WTC11 (cell line): ENCODE data around the gene TAS2R16.

Source experiments
- ATF1 ChIP-seq: sonication (generic); formaldehyde crosslinking; IDR thresholded peaks from 2 replicates; pipeline ENCODE4 v1.8.1; 2023; ENCODE audit warnings: mild to moderate bottlenecking, moderate library complexity, missing genetic modification reagents
- CREB1 ChIP-seq: sonication (generic); formaldehyde crosslinking; IDR thresholded peaks from 2 replicates; pipeline ENCODE4 v1.8.0; 2023; ENCODE audit warnings: mild to moderate bottlenecking, missing genetic modification reagents
- RELA ChIP-seq: sonication (generic); formaldehyde crosslinking; IDR thresholded peaks from 2 replicates; pipeline ENCODE4 v1.8.1; 2022; ENCODE audit warnings: missing genetic modification reagents, mild to moderate bottlenecking, borderline replicate concordance
- SP1 ChIP-seq: sonication (generic); formaldehyde crosslinking; conservative IDR thresholded peaks from 2 replicates; pipeline ENCODE4 v1.8.1; 2022; ENCODE audit warnings: missing genetic modification reagents
- ZNF219 ChIP-seq: sonication (generic); formaldehyde crosslinking; IDR thresholded peaks from 2 replicates; pipeline ENCODE4 v1.8.0; 2023; ENCODE audit warnings: missing genetic modification reagents, mild to moderate bottlenecking, borderline replicate concordance
- ZNF317 ChIP-seq: sonication (generic); formaldehyde crosslinking; IDR thresholded peaks from 2 replicates; pipeline ENCODE4 v1.8.1; 2023; ENCODE audit warnings: low read depth, mild to moderate bottlenecking, moderate library complexity, missing genetic modification reagents, borderline replicate concordance
- TF ChIP-seq, protein P1 (sequence below): fragments of 200-600 bp; IDR thresholded peaks from 2 replicates; pipeline ENCODE4 v1.8.0; 2022; ENCODE audit warnings: antibody characterized with exemption

DNA sequence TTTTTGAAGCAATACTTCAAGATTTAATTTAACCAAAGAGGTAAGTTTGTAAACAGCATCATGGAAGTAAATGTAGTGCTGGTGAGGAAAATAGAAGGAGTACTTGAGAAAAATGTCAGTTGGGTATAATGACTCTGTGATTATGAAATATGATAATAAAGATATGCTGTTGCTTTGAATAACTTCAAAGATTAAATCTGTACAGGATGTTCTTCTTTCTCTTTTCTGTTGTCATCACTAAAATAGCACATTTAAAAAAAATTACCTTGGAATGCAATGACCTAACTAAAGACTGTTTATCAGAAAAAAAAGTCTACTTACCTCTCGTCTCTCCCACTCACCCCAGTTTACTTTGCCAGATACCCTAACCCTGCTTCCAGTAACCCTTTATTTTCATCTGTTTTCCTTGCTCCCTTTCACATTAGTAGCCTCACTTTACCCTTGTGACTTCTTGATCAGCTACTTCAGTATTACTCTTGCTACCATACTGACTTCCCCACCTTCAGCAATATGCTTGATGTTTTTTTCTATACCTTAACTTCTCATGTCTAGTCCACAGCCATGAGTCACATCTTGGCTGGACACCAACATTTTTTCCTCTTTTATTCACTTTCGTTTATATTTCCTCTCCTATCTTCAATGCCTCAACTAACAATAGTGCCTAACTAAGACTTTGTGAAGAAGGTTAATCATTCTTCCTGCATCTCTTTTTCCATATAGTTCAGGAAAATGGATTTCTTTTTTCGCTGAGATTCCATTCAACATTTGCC is 29.7 kb upstream of the TAS2R16 start:
- TF ChIP-seq ZNF317 (CRISPR knock-in tag) (no peak), ZNF219 (CRISPR knock-in tag) (no peak), CREB1 (CRISPR knock-in tag) (no peak), ATF1 (no peak), SP1 (CRISPR knock-in tag) (no peak), RELA (CRISPR knock-in tag) (no peak)
- TF ChIP-seq, protein P1, sequence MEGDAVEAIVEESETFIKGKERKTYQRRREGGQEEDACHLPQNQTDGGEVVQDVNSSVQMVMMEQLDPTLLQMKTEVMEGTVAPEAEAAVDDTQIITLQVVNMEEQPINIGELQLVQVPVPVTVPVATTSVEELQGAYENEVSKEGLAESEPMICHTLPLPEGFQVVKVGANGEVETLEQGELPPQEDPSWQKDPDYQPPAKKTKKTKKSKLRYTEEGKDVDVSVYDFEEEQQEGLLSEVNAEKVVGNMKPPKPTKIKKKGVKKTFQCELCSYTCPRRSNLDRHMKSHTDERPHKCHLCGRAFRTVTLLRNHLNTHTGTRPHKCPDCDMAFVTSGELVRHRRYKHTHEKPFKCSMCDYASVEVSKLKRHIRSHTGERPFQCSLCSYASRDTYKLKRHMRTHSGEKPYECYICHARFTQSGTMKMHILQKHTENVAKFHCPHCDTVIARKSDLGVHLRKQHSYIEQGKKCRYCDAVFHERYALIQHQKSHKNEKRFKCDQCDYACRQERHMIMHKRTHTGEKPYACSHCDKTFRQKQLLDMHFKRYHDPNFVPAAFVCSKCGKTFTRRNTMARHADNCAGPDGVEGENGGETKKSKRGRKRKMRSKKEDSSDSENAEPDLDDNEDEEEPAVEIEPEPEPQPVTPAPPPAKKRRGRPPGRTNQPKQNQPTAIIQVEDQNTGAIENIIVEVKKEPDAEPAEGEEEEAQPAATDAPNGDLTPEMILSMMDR: no peak
